Calu3 (cell line): ENCODE measurements around the gene KRT7. TPM values are rescaled to one million over a fixed set of nuclear protein-coding genes. Genes with fewer than 3 reads are reported as not detected.
A peak's percentile ranks its signal among the peaks of the same experiment; 100 is the strongest.

Source experiments
- BruUV-seq: library from RNA; stranded (reverse); fragments of 400-500 nt; replicated peaks from 2 replicates; lab custom pipeline; 2021; lab: Mats Ljungman, UMichigan
- CTCF ChIA-PET: fragments of 300-600 bp; sonication (Branson Sonifier 250); formaldehyde crosslinking; loops from one replicate; lab custom pipeline; 2022; ENCODE audit warnings: antibody characterized with exemption; lab: Charles Lee
- DNase-seq: peaks from one replicate; pipeline ENCODE4 v3.0.0; 2022
- H3K27ac Mint-ChIP-seq: one replicate; pipeline ENCODE4 v1.8.0; 2022; ENCODE audit warnings: mixed read lengths; ENCODE audit not compliant: unreplicated experiment
- H3K27me3 Mint-ChIP-seq: one replicate; pipeline ENCODE4 v1.8.0; 2022; ENCODE audit warnings: mixed read lengths; ENCODE audit not compliant: unreplicated experiment
- H3K36me3 Mint-ChIP-seq: one replicate; pipeline ENCODE4 v1.8.0; 2022; ENCODE audit warnings: mild to moderate bottlenecking, moderate library complexity, mixed read lengths; ENCODE audit not compliant: insufficient read depth, unreplicated experiment
- H3K4me1 Mint-ChIP-seq: one replicate; pipeline ENCODE4 v1.8.0; 2022; ENCODE audit warnings: mild to moderate bottlenecking, low read depth, mixed read lengths; ENCODE audit not compliant: unreplicated experiment
- H3K4me3 Mint-ChIP-seq: one replicate; pipeline ENCODE4 v1.8.0; 2022; ENCODE audit warnings: mild to moderate bottlenecking, low read depth, moderate library complexity, mixed read lengths; ENCODE audit not compliant: unreplicated experiment
- H3K9me3 Mint-ChIP-seq: one replicate; pipeline ENCODE4 v1.8.0; 2022; ENCODE audit warnings: low read depth, mixed read lengths; ENCODE audit not compliant: unreplicated experiment
- CTCF ChIP-seq: fragments of 200-600 bp; IDR thresholded peaks from one replicate; pipeline ENCODE4 v1.8.0; 2022; ENCODE audit warnings: antibody characterized with exemption; ENCODE audit not compliant: unreplicated experiment
- intact Hi-C: fragments of 100-400 bp; cut with micrococcal nuclease; formaldehyde crosslinking; loops from one replicate; pipeline ENCODE4 v1.10.0; 2022; ENCODE audit not compliant: unreplicated experiment
- total RNA-seq: library from RNA; stranded (reverse); gene quantifications from 2 replicates; pipeline ENCODE4 v1.2.3, GENCODE V29; 2022

Gene KRT7
- total RNA-seq, 1 experiment from 2014 or later = 2,828 TPM

- H3K4me1 Mint-ChIP-seq = peaks cover 65% of the 10 kb centered on the region
- DNase-seq = peak; percentile 20
- peak overlapping the region; percentile 96 for H3K27ac Mint-ChIP-seq
- CTCF ChIA-PET = interaction anchor here (1.2 kb wide), 1 partner anchor 20 kb away, joined by 3 read pairs; no protein-coding TSS in a partner anchor
- no peak overlapping the region for H3K4me3 Mint-ChIP-seq
- no TSS peak for BruUV-seq
- peaks cover 98% of the 10 kb centered on the region for H3K36me3 Mint-ChIP-seq
- no peaks in the 10 kb centered on the region for H3K27me3 Mint-ChIP-seq
- TF ChIP-seq CTCF = no peak
- intact Hi-C loops = loop anchor here (10.0 kb wide), 1 partner anchor 83 kb away; the partner anchor contains the start of gene KRT83
- H3K9me3 Mint-ChIP-seq = no peaks in the 10 kb centered on the region
Observed at GRCh38 chr12:52241205-52241842, 8.3 kb downstream of the KRT7 start.

GRCh38 chr12:52242442-52243258 lies 9.6 kb downstream of the KRT7 start:
- intact Hi-C loops = loop anchor here (10.0 kb wide), 1 partner anchor 82 kb away; the partner anchor contains the start of gene KRT83
- Mint-ChIP-seq H3K4me3 (peak overlapping the region; percentile 30), H3K27me3 (no peaks in the 10 kb centered on the region), H3K9me3 (no peaks in the 10 kb centered on the region), H3K36me3 (peaks cover 98% of the 10 kb centered on the region), H3K27ac (peak overlapping the region; percentile 96), H3K4me1 (peaks cover 70% of the 10 kb centered on the region)
- BruUV-seq = no TSS peak
- TF ChIP-seq CTCF = no peak
- DNase-seq = no peak
- CTCF ChIA-PET = no interaction called here

DNA sequence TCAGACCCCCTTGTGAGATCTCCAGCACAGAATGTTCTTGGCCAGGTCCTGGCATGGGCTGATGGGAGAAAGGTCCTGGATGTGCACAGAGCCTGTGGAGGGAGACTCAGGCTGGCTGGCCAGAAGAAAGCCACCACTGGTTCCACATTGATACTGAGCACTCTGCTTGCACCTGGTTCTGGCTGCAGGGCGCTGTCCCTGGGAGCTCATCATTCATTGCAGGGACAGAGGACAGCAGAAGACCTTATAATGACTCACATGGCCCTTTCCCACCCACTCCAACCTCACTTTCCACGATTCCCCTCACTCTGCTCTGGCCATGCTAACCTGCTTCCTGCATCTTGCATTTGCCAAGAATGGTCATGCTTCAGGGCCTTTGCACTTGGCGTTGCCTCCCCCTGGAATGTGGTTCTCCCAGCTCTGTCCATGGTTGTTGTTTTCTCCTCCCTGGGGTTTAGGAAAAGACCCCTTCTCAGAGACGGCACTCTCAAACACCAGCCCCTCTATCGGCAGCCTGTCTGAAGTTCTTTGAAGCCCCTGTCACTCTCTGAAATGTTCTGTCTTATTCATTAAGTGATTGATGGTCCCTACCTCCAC lies 10.3 kb downstream of the KRT7 start:
- peaks cover 98% of the 10 kb centered on the region for H3K36me3 Mint-ChIP-seq
- BruUV-seq = no TSS peak
- H3K9me3 Mint-ChIP-seq = no peaks in the 10 kb centered on the region
- H3K27me3 Mint-ChIP-seq = no peaks in the 10 kb centered on the region
- peak; percentile 49 for DNase-seq
- peak overlapping the region; percentile 96 for H3K27ac Mint-ChIP-seq
- no peak for TF ChIP-seq CTCF
- H3K4me3 Mint-ChIP-seq = peak overlapping the region; percentile 61
- CTCF ChIA-PET = interaction anchor here (1.2 to 1.6 kb wide), 2 partner anchors 11 to 96 kb away, joined by 4 to 10 read pairs; no protein-coding TSS in a partner anchor
- intact Hi-C loops = loop anchor here (10.0 kb wide), 1 partner anchor 81 kb away; the partner anchor contains the start of gene KRT83
- peaks cover 71% of the 10 kb centered on the region for H3K4me1 Mint-ChIP-seq
